SK-N-SH treated with all-trans-retinoic acid at 6 μM for 48 hours (cell line): ENCODE measurements around the gene SLC19A1.

Source experiments
- ATAC-seq: fragments of 200-7000 bp; cut with Tn5 transposase; 3 replicates; pipeline ENCODE4 v1.9.1; 2020; ENCODE audit warnings: mild to moderate bottlenecking, moderate library complexity
- ARNTL ChIP-seq: fragments of 450-650 bp; formaldehyde crosslinking; IDR thresholded peaks from 2 replicates; pipeline ENCODE4 v1.5.0; 2020; ENCODE audit warnings: low read depth, mild to moderate bottlenecking, moderate library complexity, borderline replicate concordance
- BACH2 ChIP-seq: fragments of 250-450 bp; sonication (Bioruptor Pico); IDR thresholded peaks from 2 replicates; pipeline ENCODE4 v1.9.0; 2021; ENCODE audit warnings: mild to moderate bottlenecking, borderline replicate concordance
- CSRNP3 ChIP-seq: fragments of 250-450 bp; sonication (Bioruptor Pico); IDR thresholded peaks from 2 replicates; pipeline ENCODE4 v1.5.1; 2021; ENCODE audit warnings: mild to moderate bottlenecking, moderate library complexity
- ESRRG ChIP-seq: fragments of 250-450 bp; sonication (Bioruptor Pico); IDR thresholded peaks from 2 replicates; pipeline ENCODE4 v1.6.1; 2021; ENCODE audit warnings: mild to moderate bottlenecking
- GLIS3 ChIP-seq: fragments of 250-450 bp; sonication (Bioruptor Pico); IDR thresholded peaks from 2 replicates; pipeline ENCODE4 v1.5.0; 2020; ENCODE audit warnings: mild to moderate bottlenecking, moderate library complexity
- ISL1 ChIP-seq: fragments of 250-450 bp; sonication (Bioruptor Pico); IDR thresholded peaks from 2 replicates; pipeline ENCODE4 v2.1.2; 2022; ENCODE audit warnings: mild to moderate bottlenecking, moderate library complexity
- OSR1 ChIP-seq: fragments of 250-450 bp; sonication (Bioruptor Pico); IDR thresholded peaks from 2 replicates; pipeline ENCODE4 v1.8.0; 2022; ENCODE audit warnings: moderate library complexity, mild to moderate bottlenecking, inconsistent platforms
- POU6F1 ChIP-seq: fragments of 250-450 bp; sonication (Bioruptor Pico); IDR thresholded peaks from 2 replicates; pipeline ENCODE4 v1.8.0; 2021; ENCODE audit warnings: low read depth, mild to moderate bottlenecking, moderate library complexity, borderline replicate concordance
- PPARA ChIP-seq: fragments of 250-450 bp; sonication (Bioruptor Pico); IDR thresholded peaks from 2 replicates; pipeline ENCODE4 v1.5.0; 2020; ENCODE audit warnings: mild to moderate bottlenecking, borderline replicate concordance
- RARB ChIP-seq: fragments of 250-450 bp; sonication (Bioruptor Pico); IDR thresholded peaks from 2 replicates; pipeline ENCODE4 v1.8.0; 2021; ENCODE audit warnings: mild to moderate bottlenecking, moderate library complexity
- SNAI2 ChIP-seq: fragments of 250-450 bp; sonication (Bioruptor Pico); IDR thresholded peaks from 2 replicates; pipeline ENCODE4 v1.5.0; 2020; ENCODE audit warnings: mild to moderate bottlenecking, moderate library complexity
- TCF4 ChIP-seq: fragments of 250-450 bp; sonication (Bioruptor Pico); IDR thresholded peaks from 2 replicates; pipeline ENCODE4 v1.8.0; 2021; ENCODE audit warnings: mild to moderate bottlenecking, moderate library complexity, borderline replicate concordance
- TOX ChIP-seq: fragments of 250-450 bp; sonication (Bioruptor Pico); IDR thresholded peaks from 2 replicates; pipeline ENCODE4 v1.8.0; 2021; ENCODE audit warnings: mild to moderate bottlenecking, moderate library complexity, borderline replicate concordance
- ZFP3 ChIP-seq: fragments of 250-450 bp; sonication (Bioruptor Pico); IDR thresholded peaks from 2 replicates; pipeline ENCODE4 v1.5.0; 2020; ENCODE audit warnings: mild to moderate bottlenecking, moderate library complexity
- ZFP30 ChIP-seq: fragments of 450-650 bp; formaldehyde crosslinking; IDR thresholded peaks from 2 replicates; pipeline ENCODE4 v1.5.0; 2022; ENCODE audit warnings: mild to moderate bottlenecking, moderate library complexity
- ZNF565 ChIP-seq: fragments of 450-650 bp; formaldehyde crosslinking; conservative IDR thresholded peaks from 2 replicates; pipeline ENCODE4 v1.5.0; 2020; ENCODE audit warnings: low read depth, mild to moderate bottlenecking, moderate library complexity
- ZNF70 ChIP-seq: fragments of 450-650 bp; formaldehyde crosslinking; IDR thresholded peaks from 2 replicates; pipeline ENCODE4 v1.5.0; 2020; ENCODE audit warnings: mild to moderate bottlenecking, moderate library complexity
- ZNF8 ChIP-seq: fragments of 450-650 bp; formaldehyde crosslinking; IDR thresholded peaks from 2 replicates; pipeline ENCODE4 v1.5.0; 2020; ENCODE audit warnings: mild to moderate bottlenecking, moderate library complexity
- TF ChIP-seq, protein P1 (sequence below): fragments of 250-450 bp; sonication (Bioruptor Pico); IDR thresholded peaks from 2 replicates; pipeline ENCODE4 v1.8.0; 2020; ENCODE audit warnings: mild to moderate bottlenecking, moderate library complexity, borderline replicate concordance
- TF ChIP-seq, protein P2 (sequence below): fragments of 250-450 bp; sonication (Bioruptor Pico); IDR thresholded peaks from 2 replicates; pipeline ENCODE4 v1.5.1; 2020; ENCODE audit warnings: low read depth, mild to moderate bottlenecking, moderate library complexity

SLC19A1 gene

GRCh38 chr21:45496968-45497845 lies 45.0 kb downstream of the SLC19A1 start (continued):
- TF ChIP-seq POU6F1 (no peak), GLIS3 (no peak), ZNF70 (CRISPR knock-in tag) (no peak)

DNA sequence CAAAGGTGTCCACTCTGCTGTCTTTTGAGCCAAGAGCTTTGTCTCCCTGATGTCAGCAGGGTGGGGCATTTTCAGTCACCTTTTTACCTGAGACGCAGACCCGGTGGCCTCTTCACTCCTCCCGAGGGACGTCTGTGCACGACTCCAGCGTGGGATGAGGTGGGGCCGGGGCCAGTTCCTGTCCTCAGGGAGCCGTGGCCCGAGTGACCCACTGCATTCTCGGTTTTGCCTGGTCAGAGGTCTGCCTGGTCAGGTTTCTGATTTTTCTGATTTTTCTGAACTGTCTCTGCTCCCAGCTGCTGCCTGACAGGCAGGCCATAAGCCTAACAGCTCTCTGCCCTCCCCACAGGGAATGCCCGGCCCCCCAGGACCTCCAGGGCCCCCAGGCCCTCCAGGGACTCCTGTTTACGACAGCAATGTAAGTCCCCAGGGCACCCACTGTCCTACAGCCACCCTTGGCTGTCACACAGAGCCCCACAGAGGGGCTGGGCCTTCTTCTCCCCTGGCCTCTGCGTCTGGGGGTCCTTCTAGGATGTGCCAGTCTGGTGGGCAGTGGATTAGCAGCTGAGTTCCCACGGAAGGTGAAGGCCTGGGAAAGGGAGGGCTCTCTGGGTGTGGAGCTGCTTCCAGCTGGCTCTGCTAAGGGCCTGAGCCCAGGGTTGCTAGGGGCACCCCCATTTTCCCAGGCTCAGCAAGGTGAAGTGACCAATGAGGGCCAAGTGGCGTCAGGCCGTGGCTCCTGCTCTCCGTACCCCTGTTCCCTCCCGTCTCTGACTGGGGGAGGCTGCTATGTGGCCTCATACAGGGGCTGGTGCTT lies 45.9 kb downstream of the SLC19A1 start:
- no peak for ATAC-seq
- TF ChIP-seq TCF4 (CRISPR knock-in tag) (no peak), TOX (CRISPR knock-in tag) (no peak), RARB (CRISPR knock-in tag) (no peak), ARNTL (CRISPR knock-in tag) (no peak), PPARA (CRISPR knock-in tag) (no peak), ESRRG (CRISPR knock-in tag) (no peak), ZNF70 (CRISPR knock-in tag) (no peak), OSR1 (CRISPR knock-in tag) (no peak), CSRNP3 (CRISPR knock-in tag) (no peak), ZNF8 (CRISPR knock-in tag) (no peak), ZNF565 (CRISPR knock-in tag) (no peak), ZFP30 (CRISPR knock-in tag) (no peak), POU6F1 (no peak), SNAI2 (CRISPR knock-in tag) (no peak)
- TF ChIP-seq, protein P1, sequence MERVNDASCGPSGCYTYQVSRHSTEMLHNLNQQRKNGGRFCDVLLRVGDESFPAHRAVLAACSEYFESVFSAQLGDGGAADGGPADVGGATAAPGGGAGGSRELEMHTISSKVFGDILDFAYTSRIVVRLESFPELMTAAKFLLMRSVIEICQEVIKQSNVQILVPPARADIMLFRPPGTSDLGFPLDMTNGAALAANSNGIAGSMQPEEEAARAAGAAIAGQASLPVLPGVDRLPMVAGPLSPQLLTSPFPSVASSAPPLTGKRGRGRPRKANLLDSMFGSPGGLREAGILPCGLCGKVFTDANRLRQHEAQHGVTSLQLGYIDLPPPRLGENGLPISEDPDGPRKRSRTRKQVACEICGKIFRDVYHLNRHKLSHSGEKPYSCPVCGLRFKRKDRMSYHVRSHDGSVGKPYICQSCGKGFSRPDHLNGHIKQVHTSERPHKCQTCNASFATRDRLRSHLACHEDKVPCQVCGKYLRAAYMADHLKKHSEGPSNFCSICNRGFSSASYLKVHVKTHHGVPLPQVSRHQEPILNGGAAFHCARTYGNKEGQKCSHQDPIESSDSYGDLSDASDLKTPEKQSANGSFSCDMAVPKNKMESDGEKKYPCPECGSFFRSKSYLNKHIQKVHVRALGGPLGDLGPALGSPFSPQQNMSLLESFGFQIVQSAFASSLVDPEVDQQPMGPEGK = no peak
- TF ChIP-seq, protein P2, sequence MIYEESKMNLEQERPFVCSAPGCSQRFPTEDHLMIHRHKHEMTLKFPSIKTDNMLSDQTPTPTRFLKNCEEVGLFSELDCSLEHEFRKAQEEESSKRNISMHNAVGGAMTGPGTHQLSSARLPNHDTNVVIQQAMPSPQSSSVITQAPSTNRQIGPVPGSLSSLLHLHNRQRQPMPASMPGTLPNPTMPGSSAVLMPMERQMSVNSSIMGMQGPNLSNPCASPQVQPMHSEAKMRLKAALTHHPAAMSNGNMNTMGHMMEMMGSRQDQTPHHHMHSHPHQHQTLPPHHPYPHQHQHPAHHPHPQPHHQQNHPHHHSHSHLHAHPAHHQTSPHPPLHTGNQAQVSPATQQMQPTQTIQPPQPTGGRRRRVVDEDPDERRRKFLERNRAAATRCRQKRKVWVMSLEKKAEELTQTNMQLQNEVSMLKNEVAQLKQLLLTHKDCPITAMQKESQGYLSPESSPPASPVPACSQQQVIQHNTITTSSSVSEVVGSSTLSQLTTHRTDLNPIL (CRISPR knock-in tag) = no peak

DNA sequence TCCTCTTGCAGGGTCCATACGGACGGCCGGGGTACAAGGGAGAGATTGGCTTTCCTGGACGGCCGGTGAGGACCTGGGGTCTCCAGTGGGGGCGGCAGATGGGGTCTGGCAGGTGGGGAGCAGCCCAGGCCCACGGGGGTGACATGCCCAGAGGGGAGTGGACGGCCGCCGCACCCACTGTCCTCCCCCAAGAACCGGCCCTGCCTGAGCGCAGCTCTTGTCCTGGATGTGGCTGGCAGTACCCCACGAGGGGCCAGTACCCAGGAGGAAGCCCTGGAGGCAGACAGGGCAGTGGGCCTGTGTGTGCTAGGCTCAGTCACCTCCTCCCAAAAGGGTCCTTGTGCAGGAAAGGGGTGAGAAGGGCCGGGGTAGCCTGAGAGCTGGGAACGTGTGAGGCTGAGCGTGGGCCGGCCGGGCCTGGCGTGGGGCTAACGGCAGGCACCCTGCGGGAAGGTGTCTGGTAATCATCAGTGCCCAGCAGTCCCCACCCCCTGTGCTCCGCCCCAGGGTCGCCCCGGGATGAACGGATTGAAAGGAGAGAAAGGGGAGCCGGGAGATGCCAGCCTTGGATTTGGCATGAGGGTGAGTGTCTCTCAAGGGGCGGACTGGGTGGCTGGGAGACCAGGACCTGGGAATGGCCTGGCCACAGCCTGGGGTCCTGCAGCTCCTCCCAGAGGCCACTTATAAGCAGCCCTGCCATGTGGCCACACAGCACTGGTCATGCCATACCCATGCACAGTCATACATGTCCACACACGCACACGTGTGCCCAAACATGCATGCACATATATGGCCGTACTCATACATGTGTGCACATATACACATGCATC lies 47.2 kb downstream of the SLC19A1 start:
- no peak for ATAC-seq
- no peak for TF ChIP-seq ARNTL (CRISPR knock-in tag)
- TF ChIP-seq ESRRG (CRISPR knock-in tag) = no peak
- TF ChIP-seq TCF4 (CRISPR knock-in tag) = no peak
- no peak for TF ChIP-seq CSRNP3 (CRISPR knock-in tag)
- TF ChIP-seq ZFP30 (CRISPR knock-in tag) = no peak
- no peak for TF ChIP-seq GLIS3
- no peak for TF ChIP-seq SNAI2 (CRISPR knock-in tag)
- no peak for TF ChIP-seq PPARA (CRISPR knock-in tag)
- TF ChIP-seq, protein P1 = no peak
- TF ChIP-seq OSR1 (CRISPR knock-in tag) = no peak
- TF ChIP-seq BACH2 (CRISPR knock-in tag) = no peak
- no peak for TF ChIP-seq ZFP3 (CRISPR knock-in tag)
- no peak for TF ChIP-seq ISL1 (CRISPR knock-in tag)
